ENCODE measurements around the gene CRYBG2. TPM values are rescaled to one million over a fixed set of nuclear protein-coding genes. Genes with fewer than 3 reads are reported as not detected.

CRYBG2 gene
- total and polyA plus RNA-seq, 2 of the 8 experiments (the other 6 are each of a cell fraction or from before 2014, with no cell fraction given), result 14.2 to 17.0 TPM

- TF ChIP-seq POU5F1 (IDR thresholded peaks at IDR 0.05; ENCODE audit: low read depth, low read length) (no peak), CHD2 (IDR thresholded peaks at IDR 0.05; ENCODE audit: low read length) (no peak), SP1 (IDR thresholded peaks at IDR 0.05; ENCODE audit: low read depth, low read length) (no peak)
Observed at GRCh38 chr1:26285366-26286063, 68.4 kb downstream of the CRYBG2 start (continued).
